ENCODE data around the gene RXRA.
A peak's percentile ranks its signal among the peaks of the same experiment; 100 is the strongest.

Gene RXRA

GRCh38 chr9:134408389-134408788 lies 82.1 kb downstream of the RXRA start (continued):
- no peak for TF ChIP-seq PRDM1 (tag by site-specific recombination; IDR thresholded peaks at IDR 0.05)
- TF ChIP-seq ZNF518A (tag by site-specific recombination; conservative IDR thresholded peaks at IDR 0.05; ENCODE audit: low read depth): no peak
- TF ChIP-seq AEBP2 (tag by site-specific recombination; IDR thresholded peaks at IDR 0.05; ENCODE audit: borderline replicate concordance): no peak
- TF ChIP-seq ZNF398 (tag by site-specific recombination; IDR thresholded peaks at IDR 0.05): no peak
- no peak for TF ChIP-seq ZNF335 (tag by site-specific recombination; conservative IDR thresholded peaks at IDR 0.05)

GRCh38 chr9:134408939-134409737 lies 82.9 kb downstream of the RXRA start:
- H3K36me3 ChIP-seq (ENCODE audit: control insufficient read depth in 2 of 2, insufficient read depth in 1 of 2, low read length in 2 of 2): peaks cover 0 to 21% of the 10 kb centered on the region in 2 experiments; a peak in 1 of 3 replicates
- no peak overlapping the region for H3K4me3 ChIP-seq (ENCODE audit: low read depth, low read length)
- CTCF ChIA-PET: interaction anchor here (1.1 kb wide), 1 partner anchor 55 kb away, joined by 3 read pairs; no protein-coding TSS in a partner anchor
- POLR2A ChIA-PET: no interaction called here
- TF ChIP-seq SALL2 (tag by site-specific recombination; IDR thresholded peaks at IDR 0.05; ENCODE audit: borderline replicate concordance): no peak
- TF ChIP-seq ZFHX2 (tag by site-specific recombination; conservative IDR thresholded peaks at IDR 0.05): peak; percentile 31; the same call in 1 of the 2 replicates
- TF ChIP-seq HIC1 (tag by site-specific recombination; IDR thresholded peaks at IDR 0.05): peak; percentile 74
- H3K9me3 ChIP-seq (ENCODE audit: control insufficient read depth, insufficient read depth, low read depth, low read length): no peaks in the 10 kb centered on the region
- 0 out of 2 replicates have a peak, but pooled peaks cover 3% of the 10 kb centered on the region for H3K4me1 ChIP-seq (ENCODE audit: control insufficient read depth, insufficient read depth, low read length)
- no peak overlapping the region for H3K27ac ChIP-seq (ENCODE audit: extremely low read depth, low read depth, low read length)

Data from HEK293 (cell line).